Vagina (tissue), 2 donors: ENCODE data around the gene DGLUCY.

Experiments
- POLR2A ChIP-seq, 2 donors: fragments of 450-650 bp; IDR thresholded peaks; one replicate each; pipeline ENCODE4 v1.6.1; 2017; ENCODE audit warnings: antibody characterized with exemption in 2 of 2, mild to moderate bottlenecking in 2 of 2, moderate library complexity in 2 of 2
- POLR2AphosphoS5 ChIP-seq, 2 donors: sonication (generic); formaldehyde crosslinking; IDR thresholded peaks; one replicate each; pipeline ENCODE4 v1.9.0; 2017; ENCODE audit warnings: antibody characterized with exemption in 2 of 2, mild to moderate bottlenecking in 2 of 2, low read depth in 1 of 2; ENCODE audit not compliant: insufficient read depth in 1 of 2
- TF ChIP-seq, protein P1 (sequence below), 3 experiments: fragments of 450-650 bp in 2 of 3; fragments of 200-600 bp in 1 of 3; sonication (generic) in 1 of 3; IDR thresholded peaks; one replicate each; pipeline ENCODE4 v1.5.1; 2017 to 2019; ENCODE audit warnings: antibody characterized with exemption in 3 of 3, mild to moderate bottlenecking in 2 of 3, moderate library complexity in 2 of 3

DNA sequence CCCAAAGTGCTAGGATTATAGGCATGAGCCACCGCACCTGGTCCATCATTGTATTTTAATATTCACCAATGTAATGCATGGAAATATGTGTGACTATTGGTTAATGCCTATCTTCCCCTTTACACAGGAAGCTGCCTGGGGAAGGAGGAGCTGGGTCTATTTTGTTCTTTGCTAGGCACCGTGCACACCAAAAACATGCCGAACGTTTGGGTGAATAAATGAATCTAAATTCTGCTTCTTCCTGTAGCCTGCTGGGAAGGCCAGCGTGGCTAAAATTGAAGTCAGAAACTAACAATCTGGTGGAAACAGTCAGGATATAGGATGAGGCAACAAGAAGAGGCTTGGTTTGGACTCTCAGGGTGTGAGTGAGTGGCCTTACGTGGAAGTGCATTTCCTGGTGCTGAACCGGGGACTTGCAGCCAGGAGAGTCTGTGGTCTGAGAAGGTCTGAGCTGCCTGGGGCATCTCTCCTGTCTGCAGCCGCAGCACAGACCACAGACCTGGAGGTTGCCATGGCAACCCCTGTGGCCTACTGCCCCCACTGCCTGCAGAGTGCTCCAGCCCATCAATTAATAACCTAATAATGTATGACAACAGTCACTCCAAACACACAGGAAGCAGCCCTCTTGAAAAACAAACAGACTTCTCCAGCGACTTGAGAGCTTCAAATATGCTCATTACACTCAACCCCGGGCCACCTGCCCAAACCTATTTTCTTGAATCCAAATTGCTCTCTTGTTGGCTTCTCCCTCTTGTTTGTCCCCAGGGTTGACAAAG lies 136.2 kb downstream of the DGLUCY start:
- TF ChIP-seq, protein P1, sequence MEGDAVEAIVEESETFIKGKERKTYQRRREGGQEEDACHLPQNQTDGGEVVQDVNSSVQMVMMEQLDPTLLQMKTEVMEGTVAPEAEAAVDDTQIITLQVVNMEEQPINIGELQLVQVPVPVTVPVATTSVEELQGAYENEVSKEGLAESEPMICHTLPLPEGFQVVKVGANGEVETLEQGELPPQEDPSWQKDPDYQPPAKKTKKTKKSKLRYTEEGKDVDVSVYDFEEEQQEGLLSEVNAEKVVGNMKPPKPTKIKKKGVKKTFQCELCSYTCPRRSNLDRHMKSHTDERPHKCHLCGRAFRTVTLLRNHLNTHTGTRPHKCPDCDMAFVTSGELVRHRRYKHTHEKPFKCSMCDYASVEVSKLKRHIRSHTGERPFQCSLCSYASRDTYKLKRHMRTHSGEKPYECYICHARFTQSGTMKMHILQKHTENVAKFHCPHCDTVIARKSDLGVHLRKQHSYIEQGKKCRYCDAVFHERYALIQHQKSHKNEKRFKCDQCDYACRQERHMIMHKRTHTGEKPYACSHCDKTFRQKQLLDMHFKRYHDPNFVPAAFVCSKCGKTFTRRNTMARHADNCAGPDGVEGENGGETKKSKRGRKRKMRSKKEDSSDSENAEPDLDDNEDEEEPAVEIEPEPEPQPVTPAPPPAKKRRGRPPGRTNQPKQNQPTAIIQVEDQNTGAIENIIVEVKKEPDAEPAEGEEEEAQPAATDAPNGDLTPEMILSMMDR (IDR thresholded peaks at IDR 0.05), result no peak
- TF ChIP-seq POLR2AphosphoS5 (IDR thresholded peaks at IDR 0.05; ENCODE audit: insufficient read depth in 1 of 2, low read depth in 1 of 2) (no peak), POLR2A (IDR thresholded peaks at IDR 0.05) (no peak)
